IMR-90 (cell line): ENCODE results near the gene DMXL1.

Experiments
- CEBPB ChIP-seq: IDR thresholded peaks from 2 replicates; pipeline ENCODE4 v1.6.1; 2012; ENCODE audit warnings: low read depth, low read length, improper control_type of control experiment
- CTCF ChIP-seq: conservative IDR thresholded peaks from 2 replicates; pipeline ENCODE4 v1.5.1; 2012; ENCODE audit warnings: mild to moderate bottlenecking, low read depth, low read length, improper control_type of control experiment
- ELK1 ChIP-seq: fragments of 150-350 bp; IDR thresholded peaks from 2 replicates; pipeline ENCODE4 v1.6.1; 2016; ENCODE audit warnings: low read depth, mild to moderate bottlenecking, low read length, moderate library complexity, borderline replicate concordance
- MXI1 ChIP-seq: IDR thresholded peaks from 2 replicates; pipeline ENCODE4 v1.6.1; 2012; ENCODE audit warnings: low read depth, mild to moderate bottlenecking, low read length, moderate library complexity, borderline replicate concordance
- POLR2A ChIP-seq: IDR thresholded peaks from 2 replicates; pipeline ENCODE4 v1.6.1; 2012; ENCODE audit warnings: mild to moderate bottlenecking, low read depth, low read length
- RFX5 ChIP-seq: IDR thresholded peaks from 2 replicates; pipeline ENCODE4 v1.8.0; 2012; ENCODE audit warnings: low read depth, mild to moderate bottlenecking, low read length, moderate library complexity
- SMC3 ChIP-seq: fragments of 150-350 bp; IDR thresholded peaks from 2 replicates; pipeline ENCODE4 v1.6.1; 2016; ENCODE audit warnings: low read depth, mild to moderate bottlenecking, antibody characterized with exemption, low read length, moderate library complexity
- USF2 ChIP-seq: fragments of 150-350 bp; IDR thresholded peaks from 2 replicates; pipeline ENCODE4 v1.6.1; 2017; ENCODE audit warnings: mild to moderate bottlenecking, antibody characterized with exemption, low read length, low read depth

GRCh38 chr5:119212026-119212425, 141.1 kb downstream of the DMXL1 start:
- no peak for TF ChIP-seq POLR2A
- no peak for TF ChIP-seq CEBPB
- TF ChIP-seq CTCF: no peak
- no peak for TF ChIP-seq ELK1
- TF ChIP-seq RFX5: no peak
- TF ChIP-seq MXI1: no peak
- TF ChIP-seq USF2: no peak
- no peak for TF ChIP-seq SMC3
